ENCODE data around the gene GMEB2.
A peak's percentile ranks its signal among the peaks of the same experiment; 100 is the strongest.
"Not testable (repeated sequence)": the region's sequence is repeated elsewhere in the genome, so short reads cannot be mapped to it uniquely, and the experiment has no call there.

Gene GMEB2

GRCh38 chr20:63657260-63657936, 30.5 kb upstream of the GMEB2 start:
- no peak for DNase-seq (ENCODE audit: low read depth in 2 of 2, low spot score in 1 of 2)

- no peak for DNase-seq (ENCODE audit: low read depth in 2 of 2, low spot score in 1 of 2)
These were observed 29.6 kb upstream of the GMEB2 start for GRCh38 chr20:63656451-63656850.

GRCh38 chr20:63655249-63655648, 28.3 kb upstream of the GMEB2 start:
- DNase-seq (ENCODE audit: low read depth in 2 of 2, low spot score in 1 of 2), result no peak

GRCh38 chr20:63653974-63654668, 27.2 kb upstream of the GMEB2 start:
- no peak for DNase-seq (ENCODE audit: low read depth in 2 of 2, low spot score in 1 of 2)

GRCh38 chr20:63653041-63653973, 26.4 kb upstream of the GMEB2 start, which contains the start of gene STMN3:
STMN3 (minus strand) TSS chr20:63653424; CDS start chr20:63653345, 79 bp downstream.
- peak in 1 of 2 donors; percentile 40 for DNase-seq (ENCODE audit: low read depth in 2 of 2, low spot score in 1 of 2)

- no peak for DNase-seq (ENCODE audit: low read depth in 2 of 2, low spot score in 1 of 2)
These were observed 25.5 kb upstream of the GMEB2 start for GRCh38 chr20:63652192-63652980.

GRCh38 chr20:63651942-63652191, 25.0 kb upstream of the GMEB2 start:
- no peak for DNase-seq (ENCODE audit: low read depth in 2 of 2, low spot score in 1 of 2)

- not testable (repeated sequence) for DNase-seq (ENCODE audit: low read depth in 2 of 2, low spot score in 1 of 2)
These were observed 23.6 kb upstream of the GMEB2 start for GRCh38 chr20:63650486-63650885.

GRCh38 chr20:63648895-63649589, 22.1 kb upstream of the GMEB2 start:
- DNase-seq (ENCODE audit: low read depth in 2 of 2, low spot score in 1 of 2), result no peak

GRCh38 chr20:63648190-63648589, 21.3 kb upstream of the GMEB2 start:
- no peak for DNase-seq (ENCODE audit: low read depth in 2 of 2, low spot score in 1 of 2)

GRCh38 chr20:63645218-63645617, 18.3 kb upstream of the GMEB2 start:
- no peak for DNase-seq (ENCODE audit: low read depth in 2 of 2, low spot score in 1 of 2)

GRCh38 chr20:63643946-63644345, 17.0 kb upstream of the GMEB2 start:
- DNase-seq (ENCODE audit: low read depth in 2 of 2, low spot score in 1 of 2), result no peak

- DNase-seq (ENCODE audit: low read depth in 2 of 2, low spot score in 1 of 2), result no peak
These were observed 16.6 kb upstream of the GMEB2 start for GRCh38 chr20:63643499-63643898.

GRCh38 chr20:63642527-63643247, 15.8 kb upstream of the GMEB2 start:
- DNase-seq (ENCODE audit: low read depth in 2 of 2, low spot score in 1 of 2), result no peak

GRCh38 chr20:63641792-63642523, 15.1 kb upstream of the GMEB2 start:
- peak; percentile 94 for DNase-seq (ENCODE audit: low read depth in 2 of 2, low spot score in 1 of 2)

GRCh38 chr20:63641146-63641791, 14.4 kb upstream of the GMEB2 start:
- DNase-seq (ENCODE audit: low read depth in 2 of 2, low spot score in 1 of 2), result no peak

- DNase-seq (ENCODE audit: low read depth in 2 of 2, low spot score in 1 of 2), result not testable (repeated sequence)
These were observed 13.8 kb upstream of the GMEB2 start for GRCh38 chr20:63640686-63641085.

- DNase-seq (ENCODE audit: low read depth in 2 of 2, low spot score in 1 of 2), result no peak
These were observed 13.2 kb upstream of the GMEB2 start for GRCh38 chr20:63640086-63640485.
